NCI-H128 (cell line): ENCODE data around the gene UBE2U.
A peak's percentile ranks its signal among the peaks of the same experiment; 100 is the strongest.
"Not testable (repeated sequence)": the region's sequence is repeated elsewhere in the genome, so short reads cannot be mapped to it uniquely, and the experiment has no call there.

ENCODE experiments used
- DNase-seq: peaks from one replicate; lab custom pipeline; 2025; ENCODE audit not compliant: unreplicated experiment; lab: John Stamatoyannopoulos, UW

The UBE2U gene

GRCh38 chr1:64187646-64188045 lies 15.8 kb upstream of the UBE2U start:
- no peak for DNase-seq

- no peak for DNase-seq
These were observed 11.1 kb upstream of the UBE2U start for GRCh38 chr1:64192290-64192689.

GRCh38 chr1:64194168-64195080 lies 9.0 kb upstream of the UBE2U start:
- DNase-seq: no peak

- DNase-seq: no peak
These were observed 8.4 kb upstream of the UBE2U start for GRCh38 chr1:64195081-64195395.

- no peak for DNase-seq
These were observed 7.2 kb upstream of the UBE2U start for GRCh38 chr1:64196074-64196870.

- no peak for DNase-seq
These were observed 6.3 kb upstream of the UBE2U start for GRCh38 chr1:64197076-64197475.

- no peak for DNase-seq
These were observed 4.3 kb upstream of the UBE2U start for GRCh38 chr1:64199154-64199553.

- DNase-seq: no peak
These were observed 3.4 kb upstream of the UBE2U start for GRCh38 chr1:64200064-64200463.

GRCh38 chr1:64209221-64209620 lies 5.8 kb downstream of the UBE2U start:
- no peak for DNase-seq

GRCh38 chr1:64212031-64212430 lies 8.6 kb downstream of the UBE2U start:
- DNase-seq: no peak

- DNase-seq: peak; percentile 43
These were observed 12.2 kb downstream of the UBE2U start for GRCh38 chr1:64215576-64215975.

- no peak for DNase-seq
These were observed 16.8 kb downstream of the UBE2U start for GRCh38 chr1:64220241-64220640.

GRCh38 chr1:64223329-64224151 lies 20.1 kb downstream of the UBE2U start:
- DNase-seq: no peak

- DNase-seq: not testable (repeated sequence)
These were observed 20.8 kb downstream of the UBE2U start for GRCh38 chr1:64224236-64224635.

- DNase-seq: no peak
These were observed 24.9 kb downstream of the UBE2U start for GRCh38 chr1:64228167-64228957.

- DNase-seq: peak; percentile 50
These were observed 25.9 kb downstream of the UBE2U start for GRCh38 chr1:64229307-64229706.

GRCh38 chr1:64231153-64231552 lies 27.7 kb downstream of the UBE2U start:
- DNase-seq: no peak

- DNase-seq: no peak
These were observed 28.2 kb downstream of the UBE2U start for GRCh38 chr1:64231654-64232053.

GRCh38 chr1:64234714-64235113 lies 31.3 kb downstream of the UBE2U start:
- no peak for DNase-seq

GRCh38 chr1:64235181-64235580 lies 31.8 kb downstream of the UBE2U start:
- no peak for DNase-seq

- DNase-seq: no peak
These were observed 32.5 kb downstream of the UBE2U start for GRCh38 chr1:64235910-64236309.
